Thoracic aorta endothelial cell (primary cell): ENCODE data around the gene PRSS27. TPM values are rescaled to one million over a fixed set of nuclear protein-coding genes. Genes with fewer than 3 reads are reported as not detected.

Experiments
- total RNA-seq: library from RNA; depleted of rRNA; stranded (reverse); fragments of >200 nt; gene quantifications from 2 replicates; pipeline ENCODE4 v1.2.3, GENCODE V29; 2012

PRSS27 gene
- total RNA-seq: 0.22 and 0.53 TPM in 2 replicates

GRCh38 chr16:2720064-2720457 is at the start of gene PRSS27:
TSS of gene PRSS27 (minus strand) at chr16:2720224. CDS start at chr16:2720160, 64 bp downstream.

GRCh38 chr16:2752035-2752849 is 32.2 kb upstream of the PRSS27 start, which contains the start of gene SRRM2:
TSS of gene SRRM2 (plus strand) at chr16:2752638. CDS start at chr16:2756365, 3,727 bp downstream.

GRCh38 chr16:2682209-2683021 is 37.6 kb downstream of the PRSS27 start, which contains the start of gene KCTD5:
TSS of gene KCTD5 (plus strand) at chr16:2682523. CDS start at chr16:2682549, 26 bp downstream.

Other genes with a start within 250 kb of the PRSS27 start
- not detected in 2 replicates for gene NTN3, start 248.9 kb downstream of the PRSS27 start, total RNA-seq
- gene TBC1D24, start 245.1 kb downstream of the PRSS27 start, total RNA-seq: 15.3 and 16.7 TPM in 2 replicates
- gene ATP6V0C, start 206.3 kb downstream of the PRSS27 start, total RNA-seq: 34.8 and 55.0 TPM in 2 replicates
- 24.3 and 30.5 TPM in 2 replicates for gene AMDHD2, start 199.9 kb downstream of the PRSS27 start, total RNA-seq
- not detected in 2 replicates for gene CEMP1, start 188.8 kb downstream of the PRSS27 start, total RNA-seq
- 27.4 and 29.2 TPM in 2 replicates for gene PDPK1, start 182.2 kb downstream of the PRSS27 start, total RNA-seq
- gene KCTD5, start 37.7 kb downstream of the PRSS27 start, total RNA-seq: 25.2 and 27.1 TPM in 2 replicates
- 153 and 155 TPM in 2 replicates for gene SRRM2, start 32.4 kb upstream of the PRSS27 start, total RNA-seq
- gene ELOB, start 57.1 kb upstream of the PRSS27 start, total RNA-seq: 129 and 133 TPM in 2 replicates
- not detected in 2 replicates for gene PRSS33, start 67.3 kb upstream of the PRSS27 start, total RNA-seq
- not detected in 2 replicates for gene PRSS41, start 78.2 kb upstream of the PRSS27 start, total RNA-seq
- gene PRSS21, start 97.0 kb upstream of the PRSS27 start, total RNA-seq: 1.8 TPM in 1 of 2 replicates, not detected in the other
- not detected in 2 replicates for gene ZG16B, start 110.1 kb upstream of the PRSS27 start, total RNA-seq
- gene PRSS22, start 137.9 kb upstream of the PRSS27 start, total RNA-seq: not detected in 2 replicates
- gene FLYWCH2, start 163.0 kb upstream of the PRSS27 start, total RNA-seq: 25.1 and 34.0 TPM in 2 replicates
- 27.5 and 35.5 TPM in 2 replicates for gene FLYWCH1, start 191.7 kb upstream of the PRSS27 start, total RNA-seq
- gene KREMEN2, start 244.1 kb upstream of the PRSS27 start, total RNA-seq: not detected in 2 replicates
- gene PAQR4, start 249.1 kb upstream of the PRSS27 start, total RNA-seq: 10.9 and 18.4 TPM in 2 replicates